ENCODE data around the gene MCM10. TPM values are rescaled to one million over a fixed set of nuclear protein-coding genes. Genes with fewer than 3 reads are reported as not detected.

MCM10 gene
- total and polyA plus RNA-seq, 2 of the 4 experiments (the other 2 are of a cell fraction), result 5.4 to 11.8 TPM

GRCh38 chr10:13191362-13191761 is 30.0 kb downstream of the MCM10 start:
- Histone ChIP-seq H4K20me1 (ENCODE audit: insufficient read depth, low read length) (no peaks in the 10 kb centered on the region), H3K9me3 (ENCODE audit: control insufficient read depth, insufficient read depth, low read length) (no peaks in the 10 kb centered on the region), H3K18ac (ENCODE audit: low read depth, low read length) (no peak overlapping the region), H4K91ac (ENCODE audit: insufficient read depth, low read depth, low read length) (no peak overlapping the region), H2AK5ac (ENCODE audit: low read depth, low read length) (no peak overlapping the region), H3K79me1 (ENCODE audit: low read depth in 1 of 2, low read length in 2 of 2) (no peaks in the 10 kb centered on the region), H2BK20ac (ENCODE audit: low read depth, low read length) (no peak overlapping the region), H2BK120ac (ENCODE audit: low read depth, low read length) (no peak overlapping the region), H3K27me3 (ENCODE audit: control insufficient read depth, insufficient read depth, low read length) (no peaks in the 10 kb centered on the region), H2BK5ac (ENCODE audit: low read depth, low read length, poor library complexity, severe bottlenecking) (no peak overlapping the region), H4K5ac (ENCODE audit: low read depth, low read length) (no peak overlapping the region), H4K8ac (ENCODE audit: low read depth in 2 of 2, low read length in 2 of 2) (no peak overlapping the region), H3K23ac (ENCODE audit: low read depth, low read length) (no peak overlapping the region), H3K9me1 (ENCODE audit: insufficient read depth, low read length) (no peaks in the 10 kb centered on the region), H3K4me2 (ENCODE audit: low read depth, low read length) (no peak overlapping the region), H3K27ac (ENCODE audit: insufficient read depth, low read length) (no peak overlapping the region), H2AK9ac (replicated peaks; ENCODE audit: low read depth, low read length, poor library complexity) (no peak overlapping the region), H3K9ac (ENCODE audit: low read depth, low read length) (no peak overlapping the region), H3K4me1 (ENCODE audit: control insufficient read depth, insufficient read depth, low read length) (no peaks in the 10 kb centered on the region), H2BK15ac (ENCODE audit: low read depth, low read length) (no peak overlapping the region), H3K14ac (replicated peaks; ENCODE audit: low read depth, low read length) (no peak overlapping the region), H3K36me3 (ENCODE audit: control insufficient read depth, insufficient read depth, low read length) (peaks cover 3% of the 10 kb centered on the region), H3K4ac (ENCODE audit: low read depth, low read length) (no peak overlapping the region), H2AFZ (replicated peaks; ENCODE audit: low read length, poor library complexity) (no peak overlapping the region), H3K4me3 (ENCODE audit: insufficient read depth, low read depth, low read length) (no peak overlapping the region), H3K56ac (ENCODE audit: extremely low read depth, insufficient read depth, low read length) (no peak overlapping the region)
- dilution Hi-C loops (cut with HindIII; ENCODE audit: low sequenced_read_pairs, unreplicated experiment) (no loop called here), in situ Hi-C loops (cut with MboI; ENCODE audit: low sequenced_read_pairs) (no loop called here), intact Hi-C loops (cut with micrococcal nuclease) (no loop called here)
- POLR2A ChIA-PET (ENCODE audit: unreplicated experiment), result no interaction called here
- no peak for TF ChIP-seq MAZ (IDR thresholded peaks at IDR 0.05; ENCODE audit: borderline replicate concordance, low read depth, low read length)
- TF ChIP-seq MAFK (IDR thresholded peaks at IDR 0.05; ENCODE audit: low read depth, low read length), result no peak
- no peak for TF ChIP-seq MXI1 (IDR thresholded peaks at IDR 0.05; ENCODE audit: borderline replicate concordance, low read depth, low read length)
- no peak for TF ChIP-seq FOS (IDR thresholded peaks at IDR 0.05; ENCODE audit: low read depth, low read length)
- no peak for TF ChIP-seq CHD1 (IDR thresholded peaks at IDR 0.05; ENCODE audit: low read depth, low read length)
- TF ChIP-seq ELK1 (IDR thresholded peaks at IDR 0.05; ENCODE audit: borderline replicate concordance, low read depth, low read length), result no peak
- TF ChIP-seq NFE2L2 (IDR thresholded peaks at IDR 0.05; ENCODE audit: low read depth, low read length), result no peak
- no peak for TF ChIP-seq CEBPB (IDR thresholded peaks at IDR 0.05; ENCODE audit: low read depth, low read length)
- no peak for TF ChIP-seq RCOR1 (IDR thresholded peaks at IDR 0.05; ENCODE audit: insufficient replicate concordance, low read length)
- TF ChIP-seq SMC3 (IDR thresholded peaks at IDR 0.05; ENCODE audit: low read depth, low read length), result no peak
- TF ChIP-seq USF2 (IDR thresholded peaks at IDR 0.05; ENCODE audit: low read depth, low read length), result no peak
- no peak for TF ChIP-seq RAD21 (IDR thresholded peaks at IDR 0.05; ENCODE audit: low read length)
- no peak for TF ChIP-seq POLR2A (IDR thresholded peaks at IDR 0.05; ENCODE audit: low read depth, low read length)
- TF ChIP-seq CTCF (conservative IDR thresholded peaks at IDR 0.05; ENCODE audit: low read depth, low read length), result no peak
- no TSS peak for BruUV-seq (replicated peaks)
- WGBS, 2 experiments (ENCODE audit: extremely low coverage in 2 of 2, insufficient read length in 1 of 2), result no CpG with 5 or more reads among the region's 5 CpGs
- CTCF ChIA-PET, result interaction anchor here (1.4 kb wide), 1 partner anchor 8 kb away, joined by 3 read pairs; no protein-coding TSS in a partner anchor
- ATAC-seq (ENCODE audit: low read depth) (no peak), DNase-seq (no peak)

All from IMR-90 (cell line).